Natural killer cell (primary cell): ENCODE data around the gene PRUNE2. TPM values are rescaled to one million over a fixed set of nuclear protein-coding genes. Genes with fewer than 3 reads are reported as not detected.

ENCODE experiments used
- ATAC-seq, 3 donors: fragments of 150-1000 bp in 2 of 3; fragments of 200-7000 bp in 1 of 3; cut with Tn5 transposase; 1 replicate in 1 of 3; 2 replicates in 2 of 3; pipeline ENCODE4 v1.10.0; 2021; ENCODE audit warnings: mild to moderate bottlenecking in 2 of 3, moderate library complexity in 2 of 3
- DNase-seq, 2 donors: peaks; one replicate each; pipeline versions ENCODE4 v3.0.0 to v3.0.0-alpha.2; 2013 to 2021; ENCODE audit warnings: mixed read lengths in 1 of 2
- H3K27ac ChIP-seq: one replicate; pipeline ENCODE4 v1.5.1; 2013; ENCODE audit warnings: mild to moderate bottlenecking, low read length
- H3K27me3 ChIP-seq: one replicate; pipeline ENCODE4 v1.6.1; 2013; ENCODE audit warnings: low read length; ENCODE audit not compliant: control insufficient read depth, insufficient read depth
- H3K36me3 ChIP-seq: one replicate; pipeline ENCODE4 v1.6.1; 2013; ENCODE audit warnings: low read length; ENCODE audit not compliant: control insufficient read depth, insufficient read depth
- H3K4me1 ChIP-seq: one replicate; pipeline ENCODE4 v1.6.1; 2013; ENCODE audit warnings: low read length; ENCODE audit not compliant: control insufficient read depth, insufficient read depth
- H3K4me3 ChIP-seq: one replicate; pipeline ENCODE4 v1.5.1; 2013; ENCODE audit warnings: low read length
- H3K9me3 ChIP-seq: one replicate; pipeline ENCODE4 v1.6.1; 2013; ENCODE audit warnings: low read length; ENCODE audit not compliant: control insufficient read depth, insufficient read depth
- H3K27ac Mint-ChIP-seq, 2 donors: one replicate each; pipeline ENCODE4 v1.8.0; 2022; ENCODE audit warnings: mild to moderate bottlenecking in 2 of 2, mixed read lengths in 2 of 2, moderate library complexity in 1 of 2
- H3K27me3 Mint-ChIP-seq, 2 donors: one replicate each; pipeline ENCODE4 v1.8.0; 2022; ENCODE audit warnings: low read depth in 2 of 2, mixed read lengths in 2 of 2
- H3K36me3 Mint-ChIP-seq: one replicate; pipeline ENCODE4 v1.8.0; 2022; ENCODE audit warnings: mixed read lengths
- H3K4me1 Mint-ChIP-seq, 2 donors: one replicate each; pipeline ENCODE4 v1.8.0; 2022; ENCODE audit warnings: mixed read lengths in 2 of 2
- H3K4me3 Mint-ChIP-seq: one replicate; pipeline ENCODE4 v1.8.0; 2022; ENCODE audit warnings: mild to moderate bottlenecking, moderate library complexity, mixed read lengths
- H3K9me3 Mint-ChIP-seq, 2 donors: one replicate each; pipeline ENCODE4 v1.8.0; 2022; ENCODE audit warnings: mixed read lengths in 2 of 2
- CTCF ChIP-seq: fragments of 200-600 bp; IDR thresholded peaks from one replicate; pipeline ENCODE4 v1.8.0; 2022; ENCODE audit warnings: antibody characterized with exemption
- WGBS: methylation state at CpG from one replicate; pipeline ENCODE4 v1.1.7; 2013; ENCODE audit warnings: missing lambda C conversion rate; ENCODE audit not compliant: insufficient coverage; 5-methylcytosine and 5-hydroxymethylcytosine counted together
- intact Hi-C: fragments of 100-400 bp; cut with micrococcal nuclease; formaldehyde crosslinking; loops from one replicate; pipeline ENCODE4 v1.14.2; 2022
- total RNA-seq, 4 donors: library from RNA; stranded (reverse); fragments of 120-200 nt in 1 of 4; gene quantifications; one replicate each; pipeline versions ENCODE4 v1.2.3 to v1.2.4, GENCODE V29; 2013 to 2022

The PRUNE2 gene
- total RNA-seq, 3 donors from 2014 or later (not counting 1 experiment from before 2014, with no cell fraction given) = 0.43 to 0.45 TPM; not detected in 1

GRCh38 chr9:76845254-76845653, 60.7 kb downstream of the PRUNE2 start:
- H3K4me1 Mint-ChIP-seq = no peaks in the 10 kb centered on the region
- Histone ChIP-seq H3K36me3 (no peaks in the 10 kb centered on the region), H3K4me3 (no peak overlapping the region), H3K9me3 (no peaks in the 10 kb centered on the region), H3K27ac (no peak overlapping the region), H3K27me3 (no peaks in the 10 kb centered on the region), H3K4me1 (no peaks in the 10 kb centered on the region)
- H3K9me3 Mint-ChIP-seq = no peaks in the 10 kb centered on the region
- DNase-seq (no peak), ATAC-seq (no peak)
- WGBS = 89% methylated on average over 3 of the region's 4 CpGs
- H3K4me3 Mint-ChIP-seq = no peak overlapping the region
- no peaks in the 10 kb centered on the region for H3K36me3 Mint-ChIP-seq
- intact Hi-C loops = no loop called here
- no peak for TF ChIP-seq CTCF
- H3K27me3 Mint-ChIP-seq = peaks cover 0 to 4% of the 10 kb centered on the region in 2 donors
- no peak overlapping the region for H3K27ac Mint-ChIP-seq

DNA sequence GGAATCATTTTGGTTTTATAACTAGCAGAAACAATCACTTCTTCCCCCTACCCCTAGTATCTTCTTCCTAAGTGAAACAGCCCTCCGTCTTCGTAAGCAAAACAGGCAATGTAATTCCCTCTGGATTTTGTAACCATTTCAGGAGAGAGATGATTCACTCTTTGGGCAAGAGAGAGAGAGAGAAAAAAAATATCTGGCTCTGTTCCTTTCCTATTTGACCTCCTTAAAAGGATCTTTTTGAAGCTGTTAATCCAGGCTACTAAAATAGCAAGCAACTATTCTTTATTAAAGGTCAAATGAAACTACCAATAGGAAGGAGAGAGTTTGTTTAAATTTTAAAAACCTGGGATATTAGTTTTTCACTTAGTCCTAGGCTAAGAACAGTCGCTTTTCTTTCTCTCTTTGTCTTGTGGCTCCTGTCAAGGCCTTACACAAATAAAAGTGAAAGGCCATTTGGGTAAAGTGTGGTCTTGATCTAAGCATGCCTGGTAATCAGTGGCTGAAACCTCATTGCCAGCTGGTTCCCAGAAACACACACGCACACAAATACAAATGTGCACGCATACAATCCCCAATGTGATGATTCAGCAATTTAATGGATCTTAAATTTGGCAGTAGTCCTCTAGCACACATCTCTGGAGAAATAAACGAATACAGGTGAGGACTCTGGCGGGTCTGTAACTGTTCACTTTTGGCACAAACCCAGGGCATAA, 70.2 kb downstream of the PRUNE2 start:
- WGBS = 87% methylated on average over 5 of the region's 7 CpGs
- no peak for DNase-seq
- no peak for TF ChIP-seq CTCF
- Histone ChIP-seq H3K4me3 (no peak overlapping the region), H3K27ac (no peak overlapping the region), H3K4me1 (no peaks in the 10 kb centered on the region), H3K27me3 (no peaks in the 10 kb centered on the region), H3K9me3 (no peaks in the 10 kb centered on the region), H3K36me3 (no peaks in the 10 kb centered on the region)
- Mint-ChIP-seq H3K4me1 (no peaks in the 10 kb centered on the region), H3K9me3 (no peaks in the 10 kb centered on the region), H3K27me3 (peaks cover 8 to 10% of the 10 kb centered on the region in 2 donors), H3K4me3 (no peak overlapping the region), H3K36me3 (no peaks in the 10 kb centered on the region), H3K27ac (no peak overlapping the region)
- intact Hi-C loops = no loop called here
- ATAC-seq = no peak

- no peaks in the 10 kb centered on the region for H3K9me3 ChIP-seq
- H3K27ac ChIP-seq = no peak overlapping the region
- DNase-seq (no peak), ATAC-seq (no peak)
- H3K9me3 Mint-ChIP-seq = peaks cover 0 to 2% of the 10 kb centered on the region in 2 donors
- H3K27me3 Mint-ChIP-seq = peaks cover 11 to 18% of the 10 kb centered on the region in 2 donors
- whole genome bisulfite sequencing = 67% methylated on average over 3 of the region's 3 CpGs
- H3K36me3 ChIP-seq = no peaks in the 10 kb centered on the region
- TF ChIP-seq CTCF = no peak
- H3K4me3 ChIP-seq = no peak overlapping the region
- H3K27ac Mint-ChIP-seq = no peak overlapping the region
- intact Hi-C loops = no loop called here
- no peak overlapping the region for H3K4me3 Mint-ChIP-seq
- no peaks in the 10 kb centered on the region for H3K36me3 Mint-ChIP-seq
- no peaks in the 10 kb centered on the region for H3K27me3 ChIP-seq
- no peaks in the 10 kb centered on the region for H3K4me1 Mint-ChIP-seq
- no peaks in the 10 kb centered on the region for H3K4me1 ChIP-seq
Measured at GRCh38 chr9:76828447-76828846, 77.5 kb downstream of the PRUNE2 start.
